ENCODE results near the gene ATP1A3.

Gene ATP1A3

DNA sequence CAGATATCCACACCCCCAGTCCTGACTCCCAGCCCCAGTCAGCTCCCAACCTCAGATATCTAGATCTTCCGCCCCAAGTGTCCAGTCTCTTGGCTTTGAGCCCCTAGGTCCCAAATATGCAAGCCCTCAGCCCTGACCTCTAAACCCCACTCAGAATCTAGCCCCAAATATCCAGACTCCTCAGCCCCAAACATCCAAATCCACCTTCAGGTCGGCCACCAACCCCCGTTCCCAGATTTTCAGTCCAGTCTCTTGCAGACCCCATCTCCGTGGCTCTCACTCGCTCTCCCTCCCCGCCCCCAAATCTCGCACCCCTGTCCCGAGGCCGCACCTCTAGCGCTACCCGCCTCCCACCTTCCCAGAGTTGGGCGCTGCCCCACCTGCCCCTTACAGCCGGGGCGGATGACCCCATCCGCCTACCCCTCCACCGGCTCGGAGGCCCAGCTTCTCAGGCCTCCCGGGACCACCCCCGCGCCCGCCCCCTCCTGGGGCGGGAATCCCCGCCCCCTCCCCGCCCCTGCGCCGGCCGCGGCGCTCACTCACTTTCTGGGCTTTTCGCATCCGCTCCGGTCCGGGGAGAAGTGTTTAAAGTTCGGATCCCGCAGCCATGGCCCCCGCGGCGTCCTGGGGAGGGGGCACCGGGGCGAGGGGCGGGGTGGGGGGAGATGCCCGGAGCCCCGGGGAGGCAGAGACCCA is 66.4 kb downstream of the ATP1A3 start:
- no peak for DNase-seq

DNA sequence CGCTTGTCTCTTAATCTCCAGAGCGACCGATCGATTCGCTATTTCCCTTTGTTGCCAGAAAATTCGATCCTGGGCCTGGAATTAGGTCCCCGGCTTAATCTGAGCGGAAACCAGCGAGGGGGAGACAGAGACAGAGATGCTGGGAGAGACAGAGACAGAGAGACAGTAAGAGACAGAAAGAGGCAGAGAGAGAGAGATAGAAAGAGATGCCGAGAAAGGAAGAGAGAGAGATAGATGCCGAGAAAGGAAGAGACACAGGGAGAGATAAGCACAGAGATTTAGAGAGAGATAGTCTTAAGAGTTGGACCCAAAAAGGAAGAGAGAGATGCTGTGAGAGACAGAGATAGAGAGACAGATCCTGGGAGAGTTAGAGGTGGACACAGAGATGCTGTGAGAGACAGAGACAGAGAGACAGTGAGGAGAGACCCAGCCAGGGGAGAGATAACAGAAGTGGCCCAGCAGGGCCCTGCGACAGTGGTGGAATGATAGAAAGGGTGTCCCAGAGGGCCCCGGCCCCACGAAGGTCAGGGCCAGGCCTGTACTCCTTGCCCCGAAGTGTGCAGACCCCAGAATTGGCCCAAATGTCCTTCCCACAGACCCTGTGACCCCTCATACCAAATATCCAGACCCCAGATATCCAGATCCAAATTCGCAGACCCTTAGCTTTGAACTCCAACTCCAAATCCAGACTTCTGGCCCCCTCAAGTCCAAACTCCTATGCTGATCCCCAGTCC is 67.1 kb downstream of the ATP1A3 start:
- no peak for DNase-seq

DNA sequence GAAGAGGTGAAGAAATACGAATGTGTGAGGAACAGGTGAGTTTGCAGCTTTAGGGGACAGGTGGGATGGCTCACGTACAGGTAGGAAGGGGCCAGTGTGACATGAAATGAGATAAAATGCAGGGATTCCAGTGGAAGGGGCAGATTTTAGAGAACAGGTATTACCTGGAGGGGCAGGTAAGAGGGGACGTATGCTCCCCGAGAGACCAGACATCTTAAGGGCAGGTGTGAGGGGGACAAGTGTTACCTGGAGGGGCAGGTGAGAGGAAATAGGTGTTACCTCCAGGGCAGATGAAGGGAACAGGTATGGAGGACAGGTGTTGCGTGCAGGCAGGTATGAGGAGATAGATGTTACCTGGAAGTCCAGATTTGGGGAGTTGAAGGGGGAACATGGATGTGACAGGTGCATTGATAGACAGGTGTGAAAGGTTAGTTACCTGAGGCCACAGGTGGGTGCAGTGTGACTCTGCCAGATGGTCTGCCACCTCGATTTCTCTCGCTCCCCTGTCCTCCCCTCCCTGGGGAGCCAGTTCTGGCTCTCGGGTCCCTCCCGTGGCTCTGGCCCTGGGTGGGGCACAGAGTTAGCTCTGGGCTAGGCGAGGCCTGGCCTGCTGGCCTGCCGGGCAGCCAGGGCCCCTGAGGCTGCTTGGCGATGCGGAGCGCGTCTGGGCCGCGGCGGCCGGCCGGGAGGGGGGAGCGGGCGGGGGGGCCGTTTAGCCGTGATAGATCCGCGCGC is 67.8 kb downstream of the ATP1A3 start:
- no peak for DNase-seq

DNA sequence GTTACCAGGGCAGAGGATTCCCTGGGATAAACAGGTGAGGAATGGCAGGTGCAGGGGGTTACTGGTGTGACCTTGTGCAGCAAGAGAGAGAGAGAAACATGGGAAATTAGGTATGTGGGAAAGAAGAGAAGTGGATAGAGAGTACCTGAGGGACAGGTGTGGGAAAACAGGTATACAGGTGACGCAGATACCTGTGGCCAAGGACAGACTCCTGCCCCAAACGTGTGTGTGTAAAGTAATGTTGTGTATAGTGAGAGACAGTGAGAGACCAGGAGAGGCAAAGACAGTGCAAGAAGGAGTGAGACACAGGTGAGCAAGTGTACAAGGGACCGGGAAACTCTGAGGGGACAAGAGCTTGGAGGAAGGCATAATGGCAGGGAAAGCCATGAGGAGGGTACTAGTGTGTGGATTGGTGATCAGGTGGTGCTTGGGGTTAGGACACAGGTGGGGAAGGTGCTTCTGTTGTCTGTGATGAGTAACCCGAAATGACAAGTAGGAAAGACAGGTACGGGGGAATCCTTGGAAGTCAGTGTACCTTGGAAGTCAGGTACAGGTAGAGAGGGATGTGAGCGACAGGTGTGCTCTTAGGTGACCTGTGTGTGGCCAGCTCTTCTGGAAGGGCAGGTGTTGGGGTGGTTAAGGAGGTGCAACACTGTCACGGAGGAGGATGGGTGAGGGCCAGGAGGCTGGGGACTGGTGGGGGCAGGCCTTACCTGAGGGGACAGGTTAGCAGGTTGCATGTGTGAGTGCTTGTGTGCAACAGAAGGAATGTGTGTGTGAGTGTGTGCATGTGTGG is 68.6 kb downstream of the ATP1A3 start:
- no peak for DNase-seq

DNA sequence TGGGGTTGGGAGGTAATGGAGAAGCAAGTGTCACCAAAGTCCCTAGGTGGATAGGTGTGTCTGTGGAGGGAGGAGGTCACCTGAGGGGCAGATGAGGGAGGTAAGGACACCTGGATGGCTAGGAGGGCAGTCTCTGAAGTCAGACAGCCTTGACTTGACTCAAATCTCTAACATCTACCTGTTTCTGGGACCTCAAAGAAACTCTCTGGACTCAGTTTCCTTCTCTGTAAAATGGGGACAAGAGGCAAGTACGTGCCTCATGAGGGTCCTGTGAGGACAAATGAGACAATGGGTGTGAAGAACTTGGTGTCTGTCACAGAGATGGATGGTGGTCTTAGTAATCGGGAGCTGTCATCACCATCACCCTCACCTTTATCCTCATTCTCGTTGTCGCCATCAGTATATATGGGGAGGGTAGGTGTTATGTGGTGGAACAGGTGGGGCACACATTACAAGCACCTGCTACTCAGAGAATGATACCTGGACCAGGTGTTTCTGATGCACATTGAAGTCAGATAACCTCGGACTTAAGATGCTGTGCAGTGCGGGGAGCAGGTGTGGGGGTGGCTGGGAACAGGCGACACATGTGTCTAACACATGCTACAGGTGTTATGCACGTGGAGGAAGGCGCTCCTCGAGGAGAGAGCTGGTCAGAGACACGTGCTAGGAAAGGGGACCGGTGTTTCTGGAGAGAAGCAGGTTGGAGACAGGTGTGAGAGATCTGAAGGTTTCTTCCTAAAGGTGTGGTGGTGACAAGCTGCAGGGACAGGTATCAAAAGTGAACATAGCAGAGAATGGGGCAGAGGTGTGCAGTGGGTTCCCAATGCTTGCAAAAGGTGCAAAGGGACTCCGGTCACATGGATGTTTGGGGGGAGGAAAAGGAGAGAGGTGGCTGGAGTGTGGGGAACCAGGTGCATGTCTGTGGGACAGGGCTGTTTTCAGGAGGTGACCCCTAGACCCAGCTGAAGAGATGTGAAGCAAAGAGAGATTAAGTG is 69.6 kb downstream of the ATP1A3 start:
- DNase-seq: no peak

DNA sequence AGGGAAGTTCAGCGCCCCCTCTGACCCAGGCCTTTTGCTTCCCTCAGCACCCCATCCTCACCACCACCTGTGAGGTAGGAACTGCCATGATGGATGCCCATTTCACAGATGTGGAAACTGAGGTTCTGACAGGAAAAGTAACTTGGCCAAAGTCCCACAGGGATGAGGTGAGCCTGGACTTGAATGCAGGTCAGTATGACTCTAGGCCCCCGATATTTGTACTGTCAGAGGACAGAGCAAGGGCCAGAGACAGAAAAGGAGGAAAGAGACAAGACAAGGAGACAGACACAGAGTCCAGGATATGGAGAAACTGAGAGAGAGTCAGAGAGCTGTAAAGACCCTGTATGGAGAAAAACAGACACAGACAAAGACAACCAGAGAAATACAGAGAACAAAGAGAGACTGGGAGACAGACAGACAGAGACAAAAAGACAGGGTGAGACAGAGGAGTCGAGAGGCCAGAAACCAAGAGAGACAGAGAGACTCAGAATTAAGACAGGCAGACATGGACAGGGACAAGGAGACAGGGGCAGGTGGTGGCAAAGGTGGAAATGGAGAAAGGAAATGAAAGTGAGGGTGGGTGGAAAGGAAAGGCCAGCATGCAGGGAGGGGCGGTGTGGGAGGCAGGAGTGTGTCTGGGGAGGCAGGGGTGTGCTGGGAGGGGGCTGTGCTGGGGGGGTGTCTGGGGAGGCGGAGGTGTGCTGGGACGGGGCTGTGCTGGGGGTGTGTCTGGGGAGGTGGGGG is 70.8 kb downstream of the ATP1A3 start:
- DNase-seq: no peak

DNA sequence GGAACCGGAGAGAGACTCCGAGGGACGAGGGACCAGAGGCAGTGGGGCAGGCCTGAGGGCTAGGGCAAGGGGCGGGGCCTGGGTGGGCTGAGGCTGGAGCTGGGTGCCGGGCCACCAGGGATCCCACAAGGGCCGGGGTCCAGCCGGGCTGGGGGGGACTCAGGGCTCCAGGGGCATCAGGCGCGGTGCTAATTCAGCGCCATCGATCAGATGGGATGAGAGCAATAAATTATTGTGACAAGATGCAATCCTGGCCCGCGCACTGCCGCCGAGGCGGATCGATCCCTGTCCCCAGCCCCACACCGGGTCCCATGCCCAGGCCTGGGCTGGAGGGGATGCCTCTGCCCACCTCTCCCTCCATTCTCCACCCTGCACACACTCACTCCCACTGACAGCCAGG is 71.4 kb downstream of the ATP1A3 start:
- no peak for DNase-seq

DNA sequence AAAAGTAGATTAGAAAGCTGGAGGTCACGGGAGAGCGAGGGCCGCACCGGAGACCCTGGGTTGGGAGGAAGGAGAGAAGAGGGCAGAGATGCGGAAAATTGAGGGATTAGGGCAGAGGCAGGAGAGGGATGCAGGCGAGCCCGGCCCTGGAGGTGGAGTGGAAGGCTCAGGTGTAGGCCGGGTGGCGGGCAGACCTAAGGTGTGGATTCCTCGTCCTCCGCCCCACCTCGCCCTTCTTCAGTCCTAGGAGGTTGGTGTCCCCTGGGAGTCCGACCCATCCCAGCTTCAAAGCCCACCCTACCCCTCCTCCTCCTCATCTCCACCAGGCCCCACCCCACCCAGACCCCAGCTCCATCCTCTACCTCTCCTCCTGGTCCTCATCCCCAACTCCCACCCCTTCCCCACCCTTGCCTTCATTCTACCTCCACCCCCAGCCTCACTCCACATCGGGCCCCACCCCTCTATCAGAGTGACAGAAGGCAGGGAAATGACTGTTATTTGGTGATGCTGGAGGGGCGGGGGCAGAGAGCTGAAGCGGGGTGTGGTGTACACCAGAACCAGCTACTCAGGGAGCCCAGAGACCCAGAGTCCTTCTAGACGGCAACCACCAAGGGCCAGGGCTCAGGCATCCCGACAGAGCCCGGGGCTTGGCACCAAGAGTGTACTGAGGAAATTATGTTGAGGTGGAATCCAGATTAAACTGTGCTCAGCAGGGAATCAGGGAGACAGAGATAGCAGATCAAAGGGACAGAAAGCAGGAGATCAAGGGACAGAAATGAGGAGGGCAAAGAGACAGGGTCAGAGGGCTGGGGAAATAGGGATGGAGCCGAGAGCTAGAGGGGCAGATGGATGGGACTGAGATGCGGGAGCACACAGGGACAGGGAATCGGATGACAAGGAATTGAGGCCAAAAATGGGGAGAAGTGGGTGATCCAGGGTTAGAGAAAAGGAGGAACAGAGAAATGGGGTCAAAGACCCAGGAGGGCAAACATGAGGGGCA is 72.2 kb downstream of the ATP1A3 start:
- DNase-seq: no peak

DNA sequence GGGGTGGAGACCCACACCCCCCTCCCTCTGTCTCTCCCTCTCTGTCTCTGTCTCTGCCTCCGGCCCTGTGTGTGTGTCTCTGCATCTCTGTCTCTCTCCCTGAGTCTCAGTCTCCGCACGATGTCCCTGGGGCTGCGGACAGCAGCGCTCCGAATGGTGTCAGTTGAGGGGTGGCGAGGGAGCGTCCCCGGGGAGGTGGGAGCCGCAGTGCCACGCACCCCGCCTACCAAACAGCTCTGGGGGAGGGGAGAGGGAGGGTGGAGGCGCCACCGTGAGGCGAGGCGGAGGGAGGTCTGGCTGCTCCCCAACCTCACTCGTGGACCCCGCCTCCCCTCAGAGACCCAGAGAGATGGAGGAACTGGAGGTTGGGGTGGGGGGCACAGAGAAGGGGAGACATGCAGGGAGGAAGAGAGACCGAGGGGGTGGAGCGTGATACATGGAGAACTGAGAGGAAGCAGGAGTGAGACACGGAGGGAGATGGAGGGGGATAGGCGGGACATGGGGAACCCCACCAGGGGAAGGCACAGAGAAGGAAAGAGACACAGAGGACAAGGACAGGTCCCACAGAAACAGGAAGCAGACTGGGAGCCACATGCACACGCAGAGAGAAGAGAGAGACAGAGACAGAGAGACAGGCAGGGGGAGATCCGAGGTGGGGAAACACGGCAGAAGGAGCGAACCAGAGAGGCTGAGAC is 73.0 kb downstream of the ATP1A3 start:
- DNase-seq: no peak

DNA sequence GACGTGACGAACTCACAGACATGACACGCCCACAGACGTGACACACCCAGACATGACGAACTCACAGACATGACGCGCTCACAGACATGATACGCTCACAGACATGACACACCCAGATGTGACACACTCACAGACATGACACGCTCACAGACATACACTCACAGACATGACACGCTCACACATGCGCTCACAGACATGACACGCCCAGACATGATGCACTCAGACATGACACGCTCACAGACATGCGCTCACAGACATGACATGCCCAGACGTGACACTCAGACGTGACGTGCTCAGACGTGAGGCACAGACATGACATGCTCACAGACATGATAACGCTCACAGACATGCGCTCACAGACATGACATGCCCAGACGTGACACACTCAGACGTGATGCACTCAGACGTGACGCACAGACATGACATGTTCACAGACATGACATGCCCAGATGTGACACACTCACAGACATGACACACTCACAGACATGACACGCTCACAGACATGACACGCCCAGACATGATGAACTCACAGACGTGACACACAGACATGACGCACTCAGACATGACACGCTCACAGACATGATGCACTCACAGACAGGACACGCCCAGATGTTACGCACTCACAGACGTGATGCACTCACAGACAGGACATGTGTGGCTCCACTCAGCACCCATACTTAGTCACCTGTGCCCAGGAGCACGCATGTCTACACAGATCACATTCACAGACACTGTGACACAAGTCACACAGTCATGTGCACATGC is 73.9 kb downstream of the ATP1A3 start:
- no peak for DNase-seq

DNA sequence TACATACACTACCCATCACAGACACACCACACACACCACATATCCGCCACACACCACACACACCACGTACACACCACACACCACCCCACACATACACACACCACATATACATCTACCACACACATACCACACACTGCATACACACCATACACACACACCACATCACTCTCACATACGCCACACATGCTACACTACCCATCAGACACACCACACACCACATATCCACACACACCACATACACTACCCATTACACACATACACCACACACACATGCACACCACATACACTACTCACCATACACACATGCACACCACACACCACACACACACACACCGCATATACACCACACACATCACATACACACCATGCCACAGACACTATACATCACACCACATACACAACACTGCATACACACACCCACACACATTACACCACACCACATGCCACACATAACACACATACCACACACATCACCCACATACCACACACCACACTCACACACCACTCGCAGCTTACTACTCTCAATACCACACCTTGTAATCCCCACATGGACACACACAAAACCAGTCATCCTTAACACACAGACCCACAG is 75.3 kb downstream of the ATP1A3 start:
- DNase-seq: no peak

DNA sequence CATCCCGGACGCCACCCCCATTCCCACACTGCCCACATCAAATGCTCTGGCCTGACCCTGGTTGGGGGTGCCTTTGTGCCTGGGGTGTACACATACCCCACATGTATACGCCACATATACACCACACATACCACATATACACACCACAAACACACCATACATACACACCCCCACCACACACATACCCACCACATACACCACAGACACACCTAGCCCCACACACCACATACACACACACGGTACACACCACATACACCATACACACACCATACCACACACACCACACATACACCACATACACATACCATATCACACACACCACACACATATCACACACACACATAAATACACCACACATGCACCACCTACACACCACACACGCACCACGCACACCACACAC is 75.9 kb downstream of the ATP1A3 start:
- DNase-seq: no peak

DNA sequence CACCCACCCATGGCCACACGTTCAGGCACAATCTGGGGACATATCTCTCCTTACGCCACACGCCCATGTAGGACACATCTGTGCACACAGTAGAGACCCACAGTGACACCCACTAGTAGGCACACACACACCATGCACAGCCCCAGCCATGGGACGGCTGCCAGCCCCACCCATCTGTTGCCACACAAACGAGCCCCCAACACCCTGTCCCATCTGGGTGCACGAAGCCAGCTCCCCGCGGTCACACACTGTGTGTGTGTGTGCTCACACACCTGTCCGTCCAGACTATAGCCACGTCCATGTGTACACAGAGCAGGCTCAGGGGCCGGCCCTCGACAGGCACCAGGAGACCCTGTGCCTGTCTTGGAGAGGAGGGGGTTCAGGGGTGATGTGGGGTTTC is 76.4 kb downstream of the ATP1A3 start:
- DNase-seq: no peak

Data from SHP77 (cell line).